GM04504 (cell line): ENCODE data around the gene LAMA2.

ENCODE experiments used
- DNase-seq: peaks from one replicate; pipeline ENCODE4 v3.0.0-alpha.2; 2012; ENCODE audit warnings: low read depth

Gene LAMA2

DNA sequence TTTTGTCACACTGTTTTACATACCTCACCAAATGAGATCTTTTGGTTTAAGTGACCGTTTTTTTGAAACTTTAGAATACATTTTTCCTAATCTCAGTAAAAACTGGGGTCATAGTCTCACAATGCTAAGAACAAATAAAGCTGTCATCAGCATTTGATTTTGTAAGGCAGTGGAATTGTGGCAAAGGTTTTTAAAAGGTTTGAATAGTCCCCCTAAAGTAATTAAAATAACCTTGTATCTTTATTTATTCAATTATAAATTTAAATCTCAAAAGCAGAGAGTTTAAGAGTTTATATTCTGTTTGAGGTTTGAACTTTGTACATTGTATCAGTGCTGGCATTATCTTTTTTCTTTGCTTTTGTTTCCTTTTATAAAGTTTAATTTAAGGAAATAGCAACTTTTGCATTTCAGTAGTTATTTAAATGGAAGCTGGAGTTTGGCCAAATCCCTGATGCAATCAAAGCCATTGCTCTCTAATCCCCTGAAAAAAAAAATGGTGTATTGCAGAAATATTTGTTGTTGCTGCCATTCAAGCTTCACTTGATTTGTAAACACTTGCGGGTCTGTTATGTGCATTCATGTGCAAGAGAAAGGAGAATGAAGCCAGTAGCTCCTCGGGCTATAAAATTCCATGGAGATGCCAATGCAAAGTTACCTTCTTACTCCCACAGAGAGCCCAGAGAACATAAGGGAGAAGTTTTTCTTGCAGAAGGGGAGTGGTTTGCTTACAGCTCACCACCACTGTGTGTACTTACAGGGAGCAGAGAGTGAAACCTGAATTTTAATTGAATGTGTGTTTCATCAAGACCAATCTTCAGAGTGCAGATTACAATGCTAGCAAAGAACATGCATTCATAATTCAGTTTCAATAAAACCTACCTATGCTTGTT, 435.2 kb downstream of the LAMA2 start:
- DNase-seq, result no peak

DNA sequence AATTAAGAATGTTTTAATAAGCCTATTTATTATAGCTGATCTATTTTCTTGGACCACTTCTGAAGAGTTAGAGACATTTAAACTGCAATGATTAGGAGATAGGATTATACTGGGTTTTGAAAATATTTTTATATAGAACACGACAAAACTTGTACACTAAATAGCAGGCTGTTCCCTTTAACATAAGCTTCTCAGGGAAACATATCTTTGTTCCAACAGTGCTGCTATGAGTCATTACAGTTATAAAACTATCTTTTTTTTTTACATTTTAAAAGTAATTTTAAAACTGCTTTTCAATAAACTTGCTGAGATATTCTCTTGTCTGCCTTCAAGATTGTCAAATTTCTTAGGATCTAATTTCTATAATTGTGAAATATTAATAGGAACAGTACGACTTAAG, 438.0 kb downstream of the LAMA2 start:
- DNase-seq, result no peak

DNA sequence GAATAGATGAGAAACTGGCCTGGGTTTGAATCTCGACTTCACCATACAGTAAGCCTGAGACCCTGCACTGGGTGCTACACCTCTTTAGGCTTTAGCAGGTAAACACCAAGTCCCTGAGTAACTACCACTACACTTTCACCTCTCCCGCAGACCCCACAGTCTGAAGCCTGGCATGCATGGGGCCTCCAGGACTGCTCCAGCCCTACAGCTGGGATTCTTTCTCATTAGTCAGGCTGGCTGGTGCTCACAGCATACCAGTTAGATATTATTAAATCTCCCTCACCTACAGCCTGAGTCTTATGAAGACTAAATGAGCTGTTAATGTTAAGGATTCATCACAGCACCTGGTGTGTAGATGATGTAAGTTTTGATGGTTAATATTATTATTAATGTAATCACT, 438.4 kb downstream of the LAMA2 start:
- DNase-seq, result no peak

DNA sequence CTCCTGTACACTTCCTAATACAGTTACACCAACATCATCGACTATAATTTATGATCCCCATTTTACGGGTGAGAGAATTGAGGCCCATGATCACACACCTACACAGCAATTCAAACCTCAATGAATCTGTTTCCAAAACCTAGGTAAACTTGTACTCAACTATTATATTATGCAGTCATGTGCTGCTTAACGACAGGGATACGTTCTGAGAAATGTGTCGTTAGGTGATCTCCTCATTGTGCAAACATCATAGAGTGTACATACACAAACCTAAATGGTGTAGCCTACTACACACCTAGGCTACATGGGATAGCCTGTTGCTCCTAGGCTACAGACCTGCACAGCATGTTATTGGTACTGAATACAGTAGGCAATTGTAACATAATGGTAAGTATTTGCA, 441.4 kb downstream of the LAMA2 start:
- no peak for DNase-seq

DNA sequence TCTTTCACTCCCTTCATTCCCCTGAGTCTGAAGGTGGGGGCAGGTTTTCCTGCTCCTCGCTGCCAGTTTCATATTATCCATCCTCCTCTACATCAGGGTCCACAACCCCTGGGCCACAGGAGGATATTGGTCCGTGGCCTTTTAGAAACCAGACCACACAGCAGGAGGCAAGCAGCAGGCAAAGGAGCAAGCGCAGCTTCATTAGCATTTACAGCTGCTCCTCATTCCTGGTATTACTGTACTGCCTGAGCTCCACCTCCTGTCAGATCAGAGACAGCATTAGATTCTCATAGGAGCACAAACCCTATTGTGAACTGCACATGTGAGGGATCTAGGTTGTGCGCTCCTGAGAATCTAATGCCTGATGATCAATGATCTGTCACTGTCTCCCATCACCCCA, 446.7 kb downstream of the LAMA2 start:
- no peak for DNase-seq

DNA sequence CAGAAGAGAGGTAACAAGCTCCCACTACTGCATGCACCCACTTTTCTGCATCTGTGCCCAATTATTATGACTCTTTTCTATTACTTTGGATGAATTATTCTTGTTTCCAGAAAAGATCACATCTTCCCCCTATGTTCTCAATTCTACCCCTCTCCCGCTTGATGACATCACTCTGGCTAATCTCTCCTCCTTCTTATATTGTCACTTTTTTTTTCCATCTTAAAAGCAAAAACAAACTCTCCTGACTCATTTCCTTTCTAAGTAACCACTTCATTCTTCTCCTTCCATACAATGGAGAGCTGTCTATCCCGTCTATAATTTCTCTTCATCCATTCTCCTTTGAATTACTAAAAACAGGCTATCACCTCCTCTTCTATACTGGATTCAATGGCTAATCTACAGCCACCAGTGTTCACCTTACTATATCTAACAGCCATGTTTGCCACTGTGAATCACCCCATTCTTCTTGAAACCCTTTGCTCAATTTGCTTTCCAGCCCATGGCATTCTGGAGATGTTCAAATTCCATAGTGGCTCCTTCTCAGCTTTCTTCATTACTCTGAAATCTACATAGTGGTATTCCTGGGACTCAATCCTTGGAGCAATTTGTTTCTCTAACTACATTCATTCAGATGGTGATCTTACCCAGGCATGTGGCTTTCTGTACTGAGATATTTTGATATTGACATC, 448.7 kb downstream of the LAMA2 start:
- no peak for DNase-seq

DNA sequence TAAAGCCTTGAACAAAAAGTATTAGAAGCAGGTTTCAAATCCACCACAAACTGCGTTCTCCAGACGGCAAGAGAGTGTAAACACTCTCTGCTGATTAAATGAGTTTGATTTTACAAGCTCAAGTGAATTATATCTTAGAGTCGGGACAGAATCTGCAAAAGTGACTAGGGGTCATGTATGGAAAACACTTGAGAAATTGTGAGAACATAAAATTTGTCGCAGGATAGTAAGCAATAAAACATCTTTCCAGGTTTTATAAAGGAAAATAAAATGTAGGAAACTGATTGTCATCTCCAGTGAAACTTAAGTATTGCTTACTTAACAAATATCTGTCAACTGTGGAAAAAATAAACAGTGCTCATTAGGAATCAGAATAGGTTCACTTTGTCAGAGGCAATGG, 452.9 kb downstream of the LAMA2 start:
- DNase-seq, result no peak

DNA sequence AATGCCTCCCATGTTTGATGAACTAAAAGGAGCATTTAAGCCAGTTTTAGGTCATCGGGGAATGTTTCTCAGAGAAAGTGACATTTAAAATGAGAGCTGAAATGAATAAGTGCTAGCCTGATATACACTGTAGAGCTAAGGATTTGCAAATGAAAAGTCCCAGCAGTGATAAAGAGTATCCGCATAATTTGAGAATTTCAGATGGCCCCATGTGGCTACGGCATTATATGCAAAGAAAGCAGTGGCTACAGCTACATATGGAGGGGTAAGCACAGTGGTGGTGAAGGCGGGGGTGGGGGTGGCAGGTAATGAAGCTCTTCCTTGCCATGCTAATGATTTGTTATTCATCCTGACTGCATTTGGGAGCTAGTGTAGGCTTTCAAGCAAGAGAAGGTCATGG, 455.7 kb downstream of the LAMA2 start:
- no peak for DNase-seq

DNA sequence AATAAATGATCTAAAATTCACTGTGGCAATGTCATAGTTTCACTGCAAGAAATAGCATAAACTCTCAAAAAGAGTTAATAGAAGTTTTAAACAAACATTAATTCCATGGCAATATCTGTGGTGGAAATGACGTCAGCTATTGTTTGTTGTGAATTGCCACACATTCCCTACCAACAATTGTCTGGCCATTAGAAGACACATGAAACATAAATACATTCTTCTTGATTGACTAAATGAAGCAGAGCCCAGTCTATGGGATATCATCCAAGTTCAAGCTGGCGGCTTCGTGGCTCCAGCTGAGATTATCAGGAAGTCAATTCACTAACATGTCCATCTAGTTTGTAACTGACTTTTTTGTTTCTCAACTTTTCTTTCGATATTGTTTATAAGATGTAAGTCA, 458.0 kb downstream of the LAMA2 start:
- DNase-seq, result peak; percentile 93

DNA sequence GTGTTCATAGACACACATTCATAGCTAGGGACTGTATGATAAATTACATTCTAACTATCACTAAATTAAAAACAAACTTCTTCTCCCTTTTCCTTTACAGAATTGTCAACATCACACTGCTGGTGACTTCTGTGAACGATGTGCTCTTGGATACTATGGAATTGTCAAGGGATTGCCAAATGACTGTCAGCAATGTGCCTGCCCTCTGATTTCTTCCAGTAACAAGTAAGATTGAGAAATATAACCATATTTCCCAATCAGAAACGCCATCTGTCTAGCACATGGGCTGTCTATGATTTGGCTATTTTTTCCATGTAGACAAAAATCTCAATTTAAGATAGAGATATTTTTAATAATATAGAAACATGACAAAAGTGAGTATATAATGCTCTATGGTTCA, 459.3 kb downstream of the LAMA2 start:
- peak; percentile 68 for DNase-seq

DNA sequence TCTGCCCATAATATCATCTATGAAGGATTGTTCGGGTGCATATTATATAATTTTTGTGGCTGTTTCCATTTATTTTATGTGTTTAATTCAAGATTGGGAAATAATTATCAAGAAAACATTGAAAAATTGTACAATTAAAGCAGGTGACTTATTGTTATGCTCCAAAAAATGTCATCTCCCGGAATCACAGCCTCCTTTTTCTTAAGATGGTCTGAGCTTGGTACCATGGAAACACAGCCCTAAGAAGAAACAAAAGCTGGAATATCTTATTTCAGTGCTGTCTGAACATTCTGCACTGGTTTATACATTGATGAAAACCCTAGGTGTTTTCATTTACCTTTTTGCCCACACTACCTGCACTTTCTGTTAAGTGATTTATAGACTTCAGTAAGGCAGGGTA, 459.9 kb downstream of the LAMA2 start:
- no peak for DNase-seq

DNA sequence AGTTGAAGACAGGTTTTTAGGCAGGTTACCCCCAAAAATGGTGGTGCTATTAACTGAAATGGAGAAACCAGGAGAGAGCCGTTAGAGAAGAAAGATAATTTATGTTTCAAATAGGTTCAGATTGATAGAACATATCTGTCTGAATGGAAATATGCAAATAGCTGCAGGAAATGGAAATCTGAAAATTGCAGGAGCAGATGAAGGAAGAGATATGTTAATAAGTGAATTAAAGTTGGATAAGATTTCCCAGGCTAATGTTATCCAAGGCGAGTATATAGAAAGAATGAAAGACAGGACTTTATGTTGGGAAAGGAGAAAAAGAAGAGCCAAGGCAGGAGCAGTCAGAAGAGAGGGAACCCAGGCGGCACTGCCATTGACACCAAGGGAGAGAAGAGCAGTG, 461.4 kb downstream of the LAMA2 start:
- no peak for DNase-seq

DNA sequence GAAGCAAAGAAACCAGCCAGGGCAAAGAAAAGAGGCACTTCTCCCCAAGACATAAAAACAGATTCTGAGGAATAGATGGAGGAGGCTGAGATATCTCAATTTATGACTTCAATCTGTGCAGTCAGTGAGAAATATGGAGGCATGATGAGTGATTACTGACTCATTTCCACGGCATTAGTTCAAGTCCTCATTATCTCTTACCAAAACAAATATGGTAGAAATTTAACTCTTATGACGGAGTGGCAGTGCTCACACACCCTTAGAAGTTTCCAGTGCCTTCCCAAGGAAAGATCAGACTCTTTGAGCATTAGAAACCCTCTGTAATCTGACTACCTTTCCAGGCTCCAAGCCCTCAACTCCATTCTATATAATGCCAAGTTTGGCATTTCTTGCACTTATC, 463.0 kb downstream of the LAMA2 start:
- DNase-seq, result peak; percentile 76

DNA sequence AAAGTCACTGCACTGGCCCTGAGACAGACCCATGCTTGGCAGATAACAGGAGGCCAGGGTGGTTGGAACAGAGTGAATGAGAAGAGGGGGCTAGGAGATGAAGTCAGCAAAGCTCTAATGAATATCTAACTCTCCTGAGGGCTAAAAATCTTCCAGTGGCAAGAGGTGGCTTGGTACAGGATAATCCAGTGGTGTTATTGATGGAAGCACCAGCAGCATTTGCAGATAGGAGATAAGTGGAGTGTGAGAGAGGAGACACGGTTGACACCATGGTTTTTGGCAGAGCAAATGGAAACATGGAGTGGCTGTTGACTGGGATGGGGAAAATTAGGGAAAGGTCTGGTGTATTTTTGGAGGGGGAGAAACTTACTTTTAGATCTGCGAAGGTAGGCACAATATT, 464.0 kb downstream of the LAMA2 start:
- DNase-seq, result no peak

DNA sequence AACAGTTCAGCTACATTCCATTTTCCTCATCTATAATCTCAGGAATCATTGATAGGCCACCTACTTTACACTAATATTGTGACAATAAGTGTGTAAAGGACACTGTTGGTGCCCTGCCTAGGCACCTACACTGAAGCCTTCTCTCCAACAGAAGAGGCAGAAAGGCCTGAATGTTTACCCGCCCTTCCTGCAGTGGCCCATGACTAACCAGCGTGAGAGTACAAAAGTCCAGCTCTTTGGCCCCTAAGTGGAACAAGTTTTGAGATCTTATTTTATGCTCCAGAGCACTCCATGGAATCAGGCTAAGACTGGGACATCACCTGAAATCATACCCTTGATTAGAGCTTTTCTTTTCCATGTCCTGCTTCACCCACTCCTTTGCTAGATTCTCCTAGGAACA, 467.3 kb downstream of the LAMA2 start:
- no peak for DNase-seq

DNA sequence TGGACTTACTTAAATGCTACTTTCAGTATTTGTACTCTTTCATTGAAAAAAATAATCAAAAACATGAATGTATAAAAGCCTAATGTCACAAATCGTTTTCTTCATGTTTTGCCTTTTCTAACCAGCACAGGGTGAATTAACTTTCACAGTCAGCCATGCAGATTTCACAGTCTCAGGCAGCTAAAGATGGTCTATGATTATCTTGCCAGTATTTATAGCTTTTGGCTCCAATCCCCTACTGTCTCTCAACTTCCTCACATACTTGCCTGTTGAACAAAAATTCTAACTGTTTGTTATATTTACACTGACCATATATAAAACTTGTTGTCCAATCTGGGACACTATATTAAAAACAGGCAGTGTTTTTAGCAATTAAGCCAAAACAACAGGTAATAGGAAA, 468.9 kb downstream of the LAMA2 start:
- DNase-seq, result no peak

DNA sequence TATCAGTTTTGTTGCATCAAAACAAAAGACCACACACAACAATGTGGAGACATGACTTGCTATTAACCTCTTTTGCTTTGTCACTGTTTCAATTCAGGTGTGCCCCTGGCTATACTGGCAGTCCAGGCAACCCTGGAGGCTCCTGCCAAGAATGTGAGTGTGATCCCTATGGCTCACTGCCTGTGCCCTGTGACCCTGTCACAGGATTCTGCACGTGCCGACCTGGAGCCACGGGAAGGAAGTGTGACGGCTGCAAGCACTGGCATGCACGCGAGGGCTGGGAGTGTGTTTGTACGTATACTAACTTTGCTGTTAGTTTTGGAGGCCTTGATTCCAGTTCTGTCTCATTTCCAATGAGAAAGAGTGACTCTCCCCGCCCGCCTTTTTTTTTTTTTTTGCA, 470.1 kb downstream of the LAMA2 start:
- no peak for DNase-seq

DNA sequence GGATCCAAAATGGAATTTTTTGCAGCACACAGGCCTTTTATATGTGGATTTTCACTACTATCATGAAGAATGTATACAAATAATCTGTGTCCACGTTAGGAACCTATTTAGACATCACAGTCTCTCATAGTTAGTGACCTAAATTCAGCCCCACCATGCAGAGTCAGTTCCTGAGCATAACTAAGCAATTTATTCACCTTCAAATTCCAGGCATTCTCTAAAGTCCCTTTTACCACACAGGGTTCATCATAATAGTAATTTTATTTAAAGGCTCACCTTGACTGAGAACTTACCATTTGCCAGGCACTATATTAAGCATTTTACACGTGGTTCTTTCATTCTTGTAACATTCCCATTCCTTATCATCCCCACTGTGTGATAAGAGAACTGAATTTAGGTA, 473.2 kb downstream of the LAMA2 start:
- no peak for DNase-seq

DNA sequence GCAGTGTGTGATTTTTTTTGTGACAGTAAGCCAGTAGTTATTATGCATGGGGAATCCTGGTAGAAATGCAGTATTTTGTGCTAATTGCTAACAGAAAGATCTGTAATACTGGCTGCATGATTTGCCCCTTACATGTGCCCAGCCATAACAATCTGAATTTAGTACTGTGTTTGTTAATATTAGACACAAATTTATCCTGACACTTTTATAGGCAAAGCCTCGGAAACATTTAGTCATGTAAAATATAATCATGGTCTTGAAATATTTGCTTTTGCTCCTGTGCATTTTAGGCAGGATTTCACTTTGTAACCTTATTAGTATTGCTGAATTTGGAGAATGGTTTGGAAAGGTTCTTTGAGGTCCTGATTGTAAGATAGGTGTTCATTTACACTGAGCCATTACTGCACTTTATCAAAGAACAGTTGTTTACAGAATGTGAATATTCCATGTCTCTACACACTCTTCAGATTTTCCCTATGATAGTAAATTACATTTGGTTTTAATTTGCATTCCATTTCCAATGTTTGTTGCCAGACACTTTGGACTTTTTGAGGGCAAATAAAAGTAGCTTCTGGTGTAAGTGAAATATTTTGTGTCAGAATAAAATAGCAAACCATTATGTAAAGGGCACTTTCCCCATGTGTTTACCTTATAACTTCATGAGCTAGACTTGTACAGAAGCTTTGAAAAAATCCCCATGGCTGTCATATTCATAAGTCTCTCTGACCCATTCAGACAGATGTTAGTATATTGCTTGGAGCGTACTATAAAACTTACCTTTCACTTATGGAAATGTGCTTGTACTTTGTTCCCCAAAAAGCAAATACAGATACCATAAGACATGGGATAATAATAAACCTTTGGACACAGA, 477.1 kb downstream of the LAMA2 start:
- peak; percentile 24 for DNase-seq

DNA sequence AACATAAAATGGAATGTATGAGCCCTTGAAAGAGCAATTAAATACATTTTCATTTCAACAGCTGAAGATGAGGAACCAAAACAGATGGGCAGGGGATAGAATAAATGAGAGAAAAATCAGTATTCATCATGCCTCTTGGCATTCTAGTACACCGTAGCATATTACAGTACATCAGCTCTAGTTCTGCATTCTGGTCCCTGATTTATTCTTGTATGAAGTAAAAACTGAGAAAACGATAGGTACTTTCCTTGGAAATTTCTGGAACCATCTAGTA, 477.7 kb downstream of the LAMA2 start:
- DNase-seq, result no peak

DNA sequence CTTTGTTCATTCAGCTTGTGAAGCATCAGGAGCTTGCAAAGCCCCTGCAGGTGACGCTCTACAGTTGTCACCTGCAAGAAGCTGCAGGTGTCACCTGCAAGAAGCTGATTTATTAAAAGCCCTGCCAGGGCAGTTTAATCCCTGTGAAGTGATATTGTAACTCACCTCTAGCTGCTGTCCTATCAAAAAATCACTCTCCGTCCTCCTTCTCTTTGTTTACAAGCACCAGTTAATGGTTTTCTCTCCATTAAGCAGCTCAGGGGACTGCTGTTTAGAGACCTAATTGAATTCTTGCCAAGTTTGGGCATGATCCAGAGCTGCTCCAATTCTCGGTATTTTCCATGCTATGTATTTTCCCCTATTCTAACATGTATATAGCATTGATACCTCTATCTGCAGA, 481.1 kb downstream of the LAMA2 start:
- no peak for DNase-seq

DNA sequence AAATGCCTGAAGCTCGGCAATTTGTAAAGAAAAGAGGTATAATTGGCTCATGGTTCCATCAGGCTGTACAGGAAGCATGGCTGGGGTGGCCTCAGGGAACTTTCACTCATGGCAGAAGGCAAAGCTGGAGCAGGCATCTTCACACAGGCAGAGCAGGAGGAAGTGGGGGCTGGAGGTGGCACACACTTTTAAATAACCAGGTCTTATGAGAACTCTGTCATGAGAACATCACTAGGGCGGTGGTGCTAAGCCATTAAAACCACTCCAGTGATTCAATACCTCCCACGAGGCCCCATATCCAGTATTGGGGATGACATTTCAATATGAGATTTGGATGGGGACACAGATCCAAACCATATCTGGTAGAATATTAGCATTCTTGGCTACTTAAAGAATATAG, 481.8 kb downstream of the LAMA2 start:
- DNase-seq, result no peak

DNA sequence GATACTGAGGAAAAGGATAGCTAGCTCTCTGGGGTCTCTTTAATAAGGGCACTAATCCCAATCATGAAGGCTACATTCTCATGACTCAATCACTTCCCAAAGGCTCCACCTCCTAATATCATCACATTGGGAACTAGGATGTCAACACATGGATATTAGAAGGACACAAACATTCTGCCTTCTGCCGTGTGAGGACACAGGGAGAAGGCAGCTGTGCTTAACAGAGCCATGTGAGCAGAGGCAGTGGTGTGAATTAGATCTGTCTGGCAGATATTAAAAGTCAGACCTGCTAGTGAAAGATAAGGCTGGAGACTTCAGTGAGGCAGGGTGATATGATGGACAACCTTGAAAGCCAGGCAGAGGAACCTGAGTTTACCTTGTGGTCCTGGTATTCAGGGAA, 485.1 kb downstream of the LAMA2 start:
- no peak for DNase-seq
